ENCODE results near the gene PIK3C2A.

DNA sequence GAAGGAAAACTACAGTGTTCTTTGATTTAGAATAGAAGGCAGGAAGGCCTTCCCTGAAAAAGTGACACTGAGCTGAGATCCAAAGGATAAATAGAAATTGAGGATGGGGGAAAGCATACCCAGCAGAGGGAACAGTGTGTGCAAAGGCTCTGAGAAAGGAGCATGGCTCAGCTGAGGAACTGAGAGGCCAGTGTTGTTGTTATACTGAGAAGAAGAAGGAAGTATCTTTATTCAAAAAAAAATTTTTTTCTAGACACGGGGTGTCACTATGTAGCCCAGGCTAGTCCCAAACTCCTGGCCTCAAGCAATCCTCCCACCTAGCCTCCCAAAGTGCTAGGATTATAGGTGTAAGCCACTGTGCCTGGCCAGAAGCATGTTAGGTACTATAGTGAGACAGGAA lies 3.5 kb upstream of the PIK3C2A start:
- no peak for TF ChIP-seq POLR2A (IDR thresholded peaks at IDR 0.05)
- TF ChIP-seq, protein P1, sequence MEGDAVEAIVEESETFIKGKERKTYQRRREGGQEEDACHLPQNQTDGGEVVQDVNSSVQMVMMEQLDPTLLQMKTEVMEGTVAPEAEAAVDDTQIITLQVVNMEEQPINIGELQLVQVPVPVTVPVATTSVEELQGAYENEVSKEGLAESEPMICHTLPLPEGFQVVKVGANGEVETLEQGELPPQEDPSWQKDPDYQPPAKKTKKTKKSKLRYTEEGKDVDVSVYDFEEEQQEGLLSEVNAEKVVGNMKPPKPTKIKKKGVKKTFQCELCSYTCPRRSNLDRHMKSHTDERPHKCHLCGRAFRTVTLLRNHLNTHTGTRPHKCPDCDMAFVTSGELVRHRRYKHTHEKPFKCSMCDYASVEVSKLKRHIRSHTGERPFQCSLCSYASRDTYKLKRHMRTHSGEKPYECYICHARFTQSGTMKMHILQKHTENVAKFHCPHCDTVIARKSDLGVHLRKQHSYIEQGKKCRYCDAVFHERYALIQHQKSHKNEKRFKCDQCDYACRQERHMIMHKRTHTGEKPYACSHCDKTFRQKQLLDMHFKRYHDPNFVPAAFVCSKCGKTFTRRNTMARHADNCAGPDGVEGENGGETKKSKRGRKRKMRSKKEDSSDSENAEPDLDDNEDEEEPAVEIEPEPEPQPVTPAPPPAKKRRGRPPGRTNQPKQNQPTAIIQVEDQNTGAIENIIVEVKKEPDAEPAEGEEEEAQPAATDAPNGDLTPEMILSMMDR (IDR thresholded peaks at IDR 0.05): no peak

Data from body of pancreas (tissue), 4 donors.